ENCODE results near the gene LRRC45.

The LRRC45 gene

GRCh38 chr17:82008258-82008940 is 14.7 kb upstream of the LRRC45 start:
- no peaks in the 10 kb centered on the region for H3K9me3 ChIP-seq (ENCODE audit: control insufficient read depth in 2 of 2, low read length in 2 of 2)
- H3K4me3 ChIP-seq (ENCODE audit: low read length in 2 of 2), result no peak overlapping the region
- no peaks in the 10 kb centered on the region for H3K36me3 ChIP-seq (ENCODE audit: control insufficient read depth in 2 of 2, insufficient read depth in 2 of 2, low read length in 2 of 2)
- H3K27ac ChIP-seq (ENCODE audit: low read depth in 2 of 2, low read length in 2 of 2), result no peak overlapping the region
- no peaks in the 10 kb centered on the region for H3K27me3 ChIP-seq (ENCODE audit: control insufficient read depth in 2 of 2, insufficient read depth in 2 of 2, low read length in 2 of 2)
- H3K9ac ChIP-seq (ENCODE audit: low read depth in 1 of 2, low read length in 2 of 2), result no peak overlapping the region
- H3K4me1 ChIP-seq (ENCODE audit: control insufficient read depth in 2 of 2, insufficient read depth in 2 of 2, low read length in 2 of 2), result no peaks in the 10 kb centered on the region

- no peaks in the 10 kb centered on the region for H3K36me3 ChIP-seq (ENCODE audit: control insufficient read depth in 2 of 2, insufficient read depth in 2 of 2, low read length in 2 of 2)
- H3K4me1 ChIP-seq (ENCODE audit: control insufficient read depth in 2 of 2, insufficient read depth in 2 of 2, low read length in 2 of 2), result no peaks in the 10 kb centered on the region
- H3K4me3 ChIP-seq (ENCODE audit: low read length in 2 of 2), result no peak overlapping the region
- no peak overlapping the region for H3K9ac ChIP-seq (ENCODE audit: low read depth in 1 of 2, low read length in 2 of 2)
- H3K9me3 ChIP-seq (ENCODE audit: control insufficient read depth in 2 of 2, low read length in 2 of 2), result no peaks in the 10 kb centered on the region
- H3K27ac ChIP-seq (ENCODE audit: low read depth in 2 of 2, low read length in 2 of 2), result no peak overlapping the region
- no peaks in the 10 kb centered on the region for H3K27me3 ChIP-seq (ENCODE audit: control insufficient read depth in 2 of 2, insufficient read depth in 2 of 2, low read length in 2 of 2)
Observed at GRCh38 chr17:82008941-82009405, 14.1 kb upstream of the LRRC45 start.

- H3K4me3 ChIP-seq (ENCODE audit: low read length in 2 of 2), result no peak overlapping the region
- H3K9ac ChIP-seq (ENCODE audit: low read depth in 1 of 2, low read length in 2 of 2), result no peak overlapping the region
- H3K27ac ChIP-seq (ENCODE audit: low read depth in 2 of 2, low read length in 2 of 2), result no peak overlapping the region
- no peaks in the 10 kb centered on the region for H3K9me3 ChIP-seq (ENCODE audit: control insufficient read depth in 2 of 2, low read length in 2 of 2)
- H3K27me3 ChIP-seq (ENCODE audit: control insufficient read depth in 2 of 2, insufficient read depth in 2 of 2, low read length in 2 of 2), result no peaks in the 10 kb centered on the region
- H3K4me1 ChIP-seq (ENCODE audit: control insufficient read depth in 2 of 2, insufficient read depth in 2 of 2, low read length in 2 of 2), result no peaks in the 10 kb centered on the region
- H3K36me3 ChIP-seq (ENCODE audit: control insufficient read depth in 2 of 2, insufficient read depth in 2 of 2, low read length in 2 of 2), result no peaks in the 10 kb centered on the region
Observed at GRCh38 chr17:82009413-82009812, 13.7 kb upstream of the LRRC45 start.

- Histone ChIP-seq H3K9me3 (ENCODE audit: control insufficient read depth in 2 of 2, low read length in 2 of 2) (no peaks in the 10 kb centered on the region), H3K27ac (ENCODE audit: low read depth in 2 of 2, low read length in 2 of 2) (no peak overlapping the region), H3K27me3 (ENCODE audit: control insufficient read depth in 2 of 2, insufficient read depth in 2 of 2, low read length in 2 of 2) (no peaks in the 10 kb centered on the region), H3K4me3 (ENCODE audit: low read length in 2 of 2) (no peak overlapping the region), H3K4me1 (ENCODE audit: control insufficient read depth in 2 of 2, insufficient read depth in 2 of 2, low read length in 2 of 2) (no peaks in the 10 kb centered on the region), H3K9ac (ENCODE audit: low read depth in 1 of 2, low read length in 2 of 2) (no peak overlapping the region), H3K36me3 (ENCODE audit: control insufficient read depth in 2 of 2, insufficient read depth in 2 of 2, low read length in 2 of 2) (no peaks in the 10 kb centered on the region)
Observed at GRCh38 chr17:82010575-82011525, 12.3 kb upstream of the LRRC45 start.

GRCh38 chr17:82011617-82012187 is 11.4 kb upstream of the LRRC45 start:
- Histone ChIP-seq H3K9me3 (ENCODE audit: control insufficient read depth in 2 of 2, low read length in 2 of 2) (no peaks in the 10 kb centered on the region), H3K27me3 (ENCODE audit: control insufficient read depth in 2 of 2, insufficient read depth in 2 of 2, low read length in 2 of 2) (no peaks in the 10 kb centered on the region), H3K27ac (ENCODE audit: low read depth in 2 of 2, low read length in 2 of 2) (no peak overlapping the region), H3K9ac (ENCODE audit: low read depth in 1 of 2, low read length in 2 of 2) (no peak overlapping the region), H3K4me1 (ENCODE audit: control insufficient read depth in 2 of 2, insufficient read depth in 2 of 2, low read length in 2 of 2) (no peaks in the 10 kb centered on the region), H3K36me3 (ENCODE audit: control insufficient read depth in 2 of 2, insufficient read depth in 2 of 2, low read length in 2 of 2) (no peaks in the 10 kb centered on the region), H3K4me3 (ENCODE audit: low read length in 2 of 2) (no peak overlapping the region)

GRCh38 chr17:82012261-82012639 is 10.9 kb upstream of the LRRC45 start:
- Histone ChIP-seq H3K9me3 (ENCODE audit: control insufficient read depth in 2 of 2, low read length in 2 of 2) (no peaks in the 10 kb centered on the region), H3K9ac (ENCODE audit: low read depth in 1 of 2, low read length in 2 of 2) (no peak overlapping the region), H3K27me3 (ENCODE audit: control insufficient read depth in 2 of 2, insufficient read depth in 2 of 2, low read length in 2 of 2) (no peaks in the 10 kb centered on the region), H3K27ac (ENCODE audit: low read depth in 2 of 2, low read length in 2 of 2) (no peak overlapping the region), H3K4me1 (ENCODE audit: control insufficient read depth in 2 of 2, insufficient read depth in 2 of 2, low read length in 2 of 2) (no peaks in the 10 kb centered on the region), H3K36me3 (ENCODE audit: control insufficient read depth in 2 of 2, insufficient read depth in 2 of 2, low read length in 2 of 2) (no peaks in the 10 kb centered on the region), H3K4me3 (ENCODE audit: low read length in 2 of 2) (no peak overlapping the region)

GRCh38 chr17:82012640-82013295 is 10.3 kb upstream of the LRRC45 start:
- H3K4me3 ChIP-seq (ENCODE audit: low read length in 2 of 2), result no peak overlapping the region
- H3K9me3 ChIP-seq (ENCODE audit: control insufficient read depth in 2 of 2, low read length in 2 of 2), result no peaks in the 10 kb centered on the region
- H3K4me1 ChIP-seq (ENCODE audit: control insufficient read depth in 2 of 2, insufficient read depth in 2 of 2, low read length in 2 of 2), result no peaks in the 10 kb centered on the region
- H3K27ac ChIP-seq (ENCODE audit: low read depth in 2 of 2, low read length in 2 of 2), result peak overlapping the region in 1 of 2 donors; percentile 38
- H3K36me3 ChIP-seq (ENCODE audit: control insufficient read depth in 2 of 2, insufficient read depth in 2 of 2, low read length in 2 of 2), result no peaks in the 10 kb centered on the region
- H3K27me3 ChIP-seq (ENCODE audit: control insufficient read depth in 2 of 2, insufficient read depth in 2 of 2, low read length in 2 of 2), result no peaks in the 10 kb centered on the region
- H3K9ac ChIP-seq (ENCODE audit: low read depth in 1 of 2, low read length in 2 of 2), result no peak overlapping the region

- Histone ChIP-seq H3K27me3 (ENCODE audit: control insufficient read depth in 2 of 2, insufficient read depth in 2 of 2, low read length in 2 of 2) (no peaks in the 10 kb centered on the region), H3K9me3 (ENCODE audit: control insufficient read depth in 2 of 2, low read length in 2 of 2) (no peaks in the 10 kb centered on the region), H3K36me3 (ENCODE audit: control insufficient read depth in 2 of 2, insufficient read depth in 2 of 2, low read length in 2 of 2) (peaks cover 0 to under 1% of the 10 kb centered on the region in 2 donors), H3K9ac (ENCODE audit: low read depth in 1 of 2, low read length in 2 of 2) (no peak overlapping the region), H3K4me3 (ENCODE audit: low read length in 2 of 2) (no peak overlapping the region), H3K4me1 (ENCODE audit: control insufficient read depth in 2 of 2, insufficient read depth in 2 of 2, low read length in 2 of 2) (no peaks in the 10 kb centered on the region), H3K27ac (ENCODE audit: low read depth in 2 of 2, low read length in 2 of 2) (peak overlapping the region in 1 of 2 donors; percentile 38)
Observed at GRCh38 chr17:82013341-82013740, 9.8 kb upstream of the LRRC45 start.

- H3K4me3 ChIP-seq (ENCODE audit: low read length in 2 of 2), result no peak overlapping the region
- no peaks in the 10 kb centered on the region for H3K4me1 ChIP-seq (ENCODE audit: control insufficient read depth in 2 of 2, insufficient read depth in 2 of 2, low read length in 2 of 2)
- H3K27me3 ChIP-seq (ENCODE audit: control insufficient read depth in 2 of 2, insufficient read depth in 2 of 2, low read length in 2 of 2), result no peaks in the 10 kb centered on the region
- peaks cover 0 to 3% of the 10 kb centered on the region in 2 donors for H3K36me3 ChIP-seq (ENCODE audit: control insufficient read depth in 2 of 2, insufficient read depth in 2 of 2, low read length in 2 of 2)
- H3K9me3 ChIP-seq (ENCODE audit: control insufficient read depth in 2 of 2, low read length in 2 of 2), result no peaks in the 10 kb centered on the region
- no peak overlapping the region for H3K27ac ChIP-seq (ENCODE audit: low read depth in 2 of 2, low read length in 2 of 2)
- no peak overlapping the region for H3K9ac ChIP-seq (ENCODE audit: low read depth in 1 of 2, low read length in 2 of 2)
Observed at GRCh38 chr17:82013772-82014321, 9.3 kb upstream of the LRRC45 start.
